Forelimb muscle (tissue), 1 donor: Measurements from ENCODE around the gene TRIM54. TPM values are rescaled to one million over a fixed set of nuclear protein-coding genes. Genes with fewer than 3 reads are reported as not detected.
"Not testable (repeated sequence)": the region's sequence is repeated elsewhere in the genome, so short reads cannot be mapped to it uniquely, and the experiment has no call there.

Experiments used
- DNase-seq: peaks from one replicate; pipeline ENCODE4 v3.0.0-alpha.2; 2013; ENCODE audit warnings: low read depth
- polyA plus RNA-seq: library from polyadenylated mRNA; unstranded; fragments of 120-200 nt; gene quantifications from one replicate; pipeline ENCODE4 v1.2.1, GENCODE V29; 2013; ENCODE audit not compliant: insufficient read length

TRIM54 gene
- polyA plus RNA-seq, 1 donor, result 105 TPM

DNA sequence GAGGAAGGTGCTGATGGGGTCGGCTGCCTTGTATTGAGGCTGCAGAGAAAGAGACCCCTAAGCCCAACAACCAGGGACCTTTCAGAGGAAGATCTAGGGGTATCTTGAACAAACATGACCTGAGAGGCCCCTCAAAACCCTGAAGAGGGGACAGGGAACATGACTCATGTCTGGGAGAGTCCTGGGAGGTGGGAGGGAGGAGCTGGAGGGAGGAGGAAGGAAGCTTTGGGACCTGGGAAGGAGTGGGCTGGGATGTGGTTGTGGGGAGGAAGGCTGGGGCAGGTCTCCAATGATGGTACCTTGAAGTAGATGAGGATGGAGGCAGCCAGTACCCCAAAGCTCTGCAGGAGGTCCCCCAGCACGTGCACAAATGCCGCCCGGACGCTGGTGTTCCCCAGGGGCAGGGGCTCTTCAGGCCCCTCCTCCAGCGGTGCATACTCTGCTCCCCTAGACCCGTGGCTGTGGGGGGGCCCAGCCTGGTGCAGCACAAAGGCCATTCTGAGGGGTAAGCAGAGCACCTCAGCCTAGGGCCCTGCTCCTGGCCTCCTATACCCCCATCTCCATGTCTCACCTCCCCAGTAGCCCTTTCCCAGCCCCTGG is 25.3 kb upstream of the TRIM54 start:
- DNase-seq, result no peak

DNA sequence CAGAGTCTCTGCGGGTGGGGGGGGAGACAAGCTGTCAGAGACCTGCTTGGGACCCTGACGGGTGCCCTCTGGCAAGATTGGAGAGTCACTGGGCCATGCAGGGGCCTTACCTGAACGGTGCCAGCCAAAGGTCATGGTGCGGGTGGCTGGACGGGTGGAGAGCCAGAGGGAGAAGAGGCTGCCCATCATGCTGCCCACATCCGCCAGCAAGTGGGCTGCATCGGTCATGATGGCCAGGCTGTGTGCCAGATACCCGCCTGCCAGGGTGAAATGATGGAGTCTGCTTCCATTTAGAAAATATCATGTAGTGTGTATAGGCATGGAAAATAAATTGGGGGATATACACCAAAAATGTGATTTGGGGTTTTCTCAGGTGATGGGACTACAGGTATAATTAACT is 24.2 kb upstream of the TRIM54 start:
- no peak for DNase-seq

DNA sequence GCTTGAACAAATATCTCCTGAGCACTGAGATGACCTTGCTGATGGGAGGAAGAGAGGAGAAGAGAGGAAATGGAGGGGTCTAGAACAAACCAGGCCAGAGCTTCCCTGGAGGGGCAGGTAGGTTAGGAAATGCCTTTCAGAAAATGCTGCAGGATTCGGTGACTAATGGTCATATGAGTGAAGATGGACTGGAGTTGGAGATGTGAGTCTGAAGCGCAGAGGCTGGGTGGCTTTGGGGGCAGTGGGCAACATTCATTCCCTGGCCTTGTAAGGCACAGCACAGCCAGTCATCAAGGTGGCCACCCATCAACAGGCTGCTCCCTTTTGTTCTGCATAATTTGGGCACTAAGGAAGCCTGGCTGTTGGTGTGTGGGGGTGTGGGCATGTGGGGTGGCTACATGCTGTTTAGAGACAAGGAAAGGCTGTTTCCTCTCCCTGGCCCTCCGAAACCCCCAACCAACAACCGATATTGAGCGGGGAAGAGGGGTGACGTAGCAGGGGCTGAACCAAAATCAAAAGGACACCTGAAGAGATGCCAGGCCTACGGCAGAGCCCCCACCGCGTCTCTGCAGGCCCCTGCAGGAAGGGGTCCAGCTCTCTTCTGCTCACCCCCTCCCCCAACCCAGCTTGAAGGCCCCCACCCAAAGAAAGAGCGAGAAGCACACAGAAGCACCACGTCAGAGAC is 20.8 kb upstream of the TRIM54 start:
- no peak for DNase-seq

DNA sequence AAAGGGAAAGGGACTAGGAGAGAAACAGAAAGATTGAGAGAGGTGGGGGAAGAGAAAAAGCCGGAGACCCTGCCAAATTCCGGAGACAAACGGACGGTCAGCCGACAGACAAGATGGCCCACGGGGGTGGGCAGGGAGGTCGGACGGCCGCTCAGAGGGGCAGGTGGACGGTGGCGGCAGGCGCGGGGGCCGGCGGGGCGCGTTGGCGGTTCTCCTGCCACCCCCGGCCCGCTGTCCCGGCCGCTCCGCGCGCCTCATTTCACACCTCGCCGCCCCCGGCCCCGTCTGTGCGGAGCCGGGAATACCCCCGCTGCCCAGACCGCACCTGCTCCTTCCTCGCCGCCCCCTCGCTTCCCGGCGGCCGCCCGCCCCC is 20.3 kb upstream of the TRIM54 start:
- DNase-seq, result no peak

DNA sequence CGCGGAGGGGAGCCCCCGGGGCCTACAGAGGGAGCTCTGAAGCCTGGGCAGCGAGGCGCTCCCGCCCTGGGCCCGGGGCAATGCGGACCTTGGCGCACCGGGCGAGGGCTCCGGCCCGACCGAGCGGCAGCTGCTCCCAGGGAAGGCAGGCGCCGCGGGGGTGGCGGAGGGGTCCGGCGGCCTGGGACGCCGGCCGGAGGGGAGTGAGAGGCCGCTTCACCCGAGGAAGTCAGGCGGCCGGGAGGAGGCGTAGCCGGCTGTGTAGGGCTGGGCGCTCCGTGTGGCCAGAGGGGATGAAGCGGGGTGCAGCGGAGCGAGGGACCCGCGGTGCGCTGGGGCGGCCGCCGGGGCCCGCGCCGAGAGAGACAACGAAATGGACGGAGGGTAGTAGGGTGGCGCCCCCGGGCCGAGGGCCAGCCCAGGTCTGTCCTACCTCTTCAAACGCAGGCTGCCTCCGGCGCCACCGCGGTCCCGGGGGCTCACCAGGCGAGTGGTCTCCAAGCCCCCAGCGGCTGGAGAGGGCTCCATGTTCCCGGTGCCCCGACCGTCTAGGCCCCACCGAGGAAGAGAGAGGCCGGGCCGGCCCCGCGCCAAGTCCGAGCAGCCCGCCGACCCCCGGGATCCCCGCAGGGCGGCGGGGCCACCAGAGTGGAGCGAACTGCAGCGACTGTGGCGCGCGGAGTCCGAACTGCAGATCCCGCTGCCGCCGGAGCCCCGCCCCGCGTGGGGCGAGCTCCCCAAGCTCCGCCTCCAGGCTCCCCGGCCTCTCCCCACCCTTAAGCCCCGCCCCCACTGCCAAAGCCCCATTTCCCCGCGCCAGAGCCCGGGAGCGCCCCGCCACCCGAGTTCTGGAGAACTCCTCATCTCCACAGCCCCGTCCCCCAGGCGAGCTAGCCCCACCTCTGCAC is 19.6 kb upstream of the TRIM54 start, which contains the start of gene SLC30A3:
TSS of gene SLC30A3 (minus strand) at position 669 of the 908 bp plus-strand sequence. CDS start at position 528, 141 bp downstream.
- DNase-seq, result no peak

DNA sequence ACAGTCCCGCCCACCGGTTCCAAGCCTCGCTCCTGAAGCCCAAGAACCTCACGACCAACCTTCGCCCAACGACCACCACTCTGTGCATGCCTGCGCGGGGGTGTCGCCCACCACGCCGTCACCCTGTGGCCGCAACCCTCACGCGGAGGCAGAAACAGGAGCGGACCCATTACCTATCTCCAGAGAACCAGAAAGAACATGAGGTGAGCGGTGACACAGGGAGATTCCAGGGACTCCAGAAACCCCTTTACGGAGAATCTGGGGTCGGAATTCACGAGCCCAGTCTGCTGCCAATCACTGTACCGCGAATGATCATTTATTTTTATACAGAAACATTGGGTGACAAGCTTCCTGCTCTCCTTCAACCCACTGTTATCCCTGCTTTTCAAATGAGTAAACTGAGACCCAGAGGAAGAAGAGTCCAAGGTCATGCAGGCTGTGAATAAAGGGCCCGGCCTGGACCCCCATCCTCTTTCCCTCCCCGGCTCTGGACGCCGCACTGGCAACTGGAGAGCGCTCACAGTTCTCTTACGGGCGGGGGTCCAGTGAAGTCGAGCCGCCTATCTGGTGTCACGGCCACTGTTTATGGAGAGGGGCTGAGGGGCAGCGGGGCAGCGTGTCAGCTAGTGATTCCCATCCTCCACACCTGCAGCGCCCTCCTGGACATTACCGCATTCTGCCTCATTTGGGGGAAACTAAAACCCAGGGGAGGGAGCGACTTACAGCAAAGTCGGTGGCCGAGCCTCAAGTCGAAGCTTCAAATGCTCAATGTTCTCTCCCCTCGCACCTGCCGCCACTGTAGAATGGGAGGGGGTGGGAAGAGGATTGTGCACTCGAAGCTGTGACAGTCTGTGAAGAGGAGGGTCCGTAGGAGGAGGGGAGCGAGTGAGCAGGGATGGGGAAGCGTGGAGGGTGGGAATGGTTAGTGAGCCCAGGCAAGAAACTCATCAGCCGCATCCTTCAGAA is 18.7 kb upstream of the TRIM54 start:
- DNase-seq, result no peak

- no peak for DNase-seq
Measured at GRCh38 chr2:27264253-27264752, 17.9 kb upstream of the TRIM54 start.

DNA sequence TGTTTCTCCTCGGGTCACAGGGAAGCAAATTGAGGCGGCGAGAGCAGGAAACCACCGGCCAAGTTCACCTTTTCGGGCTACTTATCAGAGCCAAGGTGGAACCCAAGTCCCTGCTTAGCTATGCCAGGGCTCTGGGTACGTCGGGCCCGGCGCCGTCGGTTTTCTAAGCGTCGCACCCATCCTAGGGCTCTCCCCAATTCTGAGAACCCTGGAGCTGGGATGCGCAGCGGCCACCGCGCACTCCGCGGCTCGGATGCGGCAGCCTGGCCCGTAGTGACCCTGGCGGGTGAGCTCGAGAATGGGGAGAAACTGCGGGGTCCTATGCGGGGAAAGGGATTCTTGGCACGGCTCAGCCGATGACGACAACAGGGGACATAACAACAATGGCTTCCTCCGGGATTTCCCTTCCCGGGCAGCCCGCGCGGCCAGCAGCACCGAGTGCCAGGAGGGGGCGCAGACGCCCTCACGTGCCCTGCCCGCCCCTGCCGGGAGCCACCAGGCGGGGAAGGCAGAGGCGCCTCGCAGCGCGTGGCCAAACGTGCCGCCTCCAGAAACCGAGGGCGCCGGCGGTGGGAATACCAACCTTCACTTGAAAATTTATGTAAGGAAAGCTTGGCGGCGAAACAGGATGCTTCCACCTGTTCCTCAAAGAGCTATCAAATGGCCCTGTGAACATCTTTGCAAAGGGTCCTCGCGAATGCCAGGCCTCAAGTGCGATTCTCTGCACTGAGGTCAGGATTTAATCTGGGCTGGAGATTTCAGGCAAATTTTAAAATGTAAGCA is 17.3 kb upstream of the TRIM54 start:
- no peak for DNase-seq

DNA sequence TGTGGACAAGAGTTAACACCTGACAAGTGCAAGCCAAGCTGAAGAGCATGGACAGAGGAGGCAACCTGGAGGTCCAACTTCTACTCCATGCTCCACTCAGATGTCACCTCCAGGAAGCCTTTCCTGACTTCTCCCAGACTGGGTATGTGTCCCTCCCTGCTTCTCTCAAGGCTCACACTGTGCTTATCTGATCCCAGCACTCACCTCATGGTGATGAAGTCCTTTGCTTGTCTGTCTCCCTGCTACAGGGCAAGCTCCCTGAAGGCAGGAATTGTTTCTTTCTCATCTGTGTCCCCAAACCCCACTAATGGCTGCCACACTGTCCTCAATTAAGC is 16.7 kb upstream of the TRIM54 start:
- no peak for DNase-seq

DNA sequence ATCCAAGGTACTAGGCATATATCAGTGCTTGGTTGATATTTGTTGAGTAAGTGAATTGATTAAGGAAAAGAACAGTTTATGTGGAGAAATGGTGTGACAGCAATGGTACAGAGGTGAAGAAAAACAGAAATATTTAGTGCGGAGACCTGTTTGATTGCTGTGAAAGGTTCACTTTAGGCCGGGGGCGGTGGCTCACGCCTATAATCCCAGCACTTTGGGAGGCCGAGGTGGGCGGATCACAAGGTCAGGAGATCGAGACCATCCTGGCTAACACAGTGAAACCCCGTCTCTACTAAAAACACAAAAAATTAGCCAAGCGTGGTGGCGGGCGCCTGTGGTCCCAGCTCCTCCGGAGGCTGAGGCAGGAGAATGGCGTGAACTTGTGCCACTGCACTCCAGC is 13.9 kb upstream of the TRIM54 start:
- not testable (repeated sequence) for DNase-seq

- no peak for DNase-seq
Measured at GRCh38 chr2:27270131-27270530, 12.1 kb upstream of the TRIM54 start.

DNA sequence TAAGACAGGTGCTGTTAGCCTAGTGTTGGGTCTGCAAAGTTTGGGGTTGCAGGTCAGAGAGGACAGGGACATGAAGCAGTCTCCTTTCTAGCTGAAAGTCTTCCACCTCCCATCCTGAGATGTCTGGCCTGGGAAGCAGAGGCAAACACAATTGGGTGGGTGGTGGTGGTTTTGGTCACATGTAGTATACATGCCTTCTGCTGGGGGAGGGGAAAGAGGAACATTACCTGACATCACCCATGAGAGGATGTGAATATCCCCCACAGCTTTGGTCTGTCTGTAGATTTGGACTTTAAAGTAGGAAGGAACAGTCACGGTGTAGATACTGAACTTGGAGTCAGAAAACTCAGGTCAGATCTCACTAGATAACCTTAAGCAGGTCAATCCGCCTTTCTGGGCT is 11.6 kb upstream of the TRIM54 start:
- DNase-seq, result no peak

DNA sequence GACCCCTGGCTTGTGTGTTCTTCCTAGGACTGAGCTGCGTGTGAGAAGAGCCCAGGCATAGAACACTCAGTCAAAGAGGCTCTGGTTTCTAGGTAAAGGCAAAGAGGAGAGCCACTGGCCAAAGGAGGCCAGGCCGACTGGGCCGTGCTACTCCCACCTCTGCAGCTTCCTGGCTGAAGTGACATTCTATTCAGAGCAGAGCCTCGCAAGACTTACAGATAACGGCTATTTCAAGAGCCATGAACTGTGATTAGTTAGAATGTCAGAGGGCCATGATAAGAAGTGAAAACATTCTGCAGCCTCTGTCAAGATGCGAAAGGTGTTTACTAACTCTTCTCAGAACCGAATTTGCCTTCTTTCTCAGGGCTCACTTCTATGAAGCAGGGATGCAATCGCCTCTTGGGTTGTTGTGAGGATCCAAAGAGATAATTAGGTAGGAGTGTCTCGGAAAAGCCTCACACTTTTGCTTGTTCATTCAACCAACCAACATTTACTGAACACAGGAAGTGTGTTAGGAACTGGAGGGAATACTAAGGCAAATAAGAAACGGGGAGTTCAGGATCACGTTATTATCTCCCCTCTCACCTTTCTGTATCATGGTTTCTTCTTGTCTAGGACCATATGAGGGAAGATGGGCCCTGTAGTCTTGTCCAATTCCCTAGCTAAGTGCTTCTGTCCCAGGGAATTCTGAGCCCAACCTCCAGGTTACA is 10.4 kb upstream of the TRIM54 start:
- DNase-seq, result no peak

DNA sequence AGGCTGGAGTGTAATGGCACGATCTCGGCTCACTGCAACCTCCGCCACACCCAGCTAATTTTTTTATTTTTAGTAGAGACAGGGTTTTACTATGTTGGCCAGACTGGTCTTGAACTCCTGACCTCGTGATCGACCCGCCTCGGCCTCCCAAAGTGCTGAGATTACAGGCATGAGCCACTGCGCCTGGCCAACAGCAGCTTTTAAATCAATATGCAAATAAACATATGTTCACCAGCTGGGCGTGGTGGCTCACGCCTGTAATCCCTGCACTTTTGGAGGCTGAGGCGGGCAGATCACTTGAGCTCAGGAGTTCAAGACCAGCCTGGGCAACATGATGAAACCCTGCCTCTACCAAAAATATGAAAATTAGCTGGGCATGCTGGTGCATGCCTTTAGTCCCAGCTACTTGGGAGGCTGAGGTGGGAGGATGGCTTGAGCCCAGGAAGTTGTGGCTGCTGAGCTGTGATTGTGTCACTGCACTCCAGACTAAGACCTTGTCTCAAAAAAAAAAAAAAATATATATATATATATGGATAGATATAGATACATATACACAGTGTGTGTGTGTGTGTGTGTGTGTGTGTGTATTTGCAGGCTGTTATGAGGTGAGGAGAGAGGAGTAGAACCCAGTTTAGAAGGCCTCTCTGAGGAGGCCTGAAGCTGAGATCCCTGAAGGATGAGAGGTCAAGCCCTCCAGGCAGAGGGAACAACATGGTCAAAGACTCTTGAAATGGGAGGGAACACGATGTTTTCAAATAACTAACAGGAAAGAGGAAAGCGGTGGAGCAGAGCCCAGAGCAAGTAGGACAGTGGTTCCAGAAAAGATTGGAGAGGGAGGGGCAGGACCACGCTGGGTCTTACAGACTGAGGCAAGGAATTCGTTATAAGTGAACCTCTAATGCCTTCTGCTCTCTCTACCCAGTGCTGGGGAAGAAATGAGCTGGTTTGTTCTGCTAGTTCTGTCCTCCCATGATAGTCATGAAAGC is 9.4 kb upstream of the TRIM54 start:
- not testable (repeated sequence) for DNase-seq

- DNase-seq, result no peak
Measured at GRCh38 chr2:27275211-27276150, 6.7 kb upstream of the TRIM54 start, which contains the start of gene DNAJC5G. Gene DNAJC5G (plus strand): TSS chr2:27275433. CDS start chr2:27276729, 1,296 bp downstream.

DNA sequence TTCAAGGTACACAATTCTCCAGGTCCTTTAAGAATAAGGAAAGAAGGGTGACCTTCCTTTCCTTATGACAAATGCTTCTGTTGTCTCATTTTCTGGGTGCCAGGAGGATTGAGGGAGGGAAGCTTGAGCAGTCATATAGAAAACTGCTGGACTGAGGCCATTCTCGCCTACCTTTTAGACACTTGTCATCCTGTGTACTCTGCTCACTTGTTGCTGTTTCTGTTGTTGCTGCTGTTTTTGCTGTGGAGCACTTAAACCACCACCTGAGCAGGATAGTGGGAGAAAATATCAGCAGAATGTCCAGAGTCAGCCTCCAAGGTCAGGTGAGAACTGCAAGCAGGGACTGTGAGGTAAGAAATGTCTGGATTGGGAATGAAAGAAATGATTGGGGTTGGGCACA is 4.2 kb upstream of the TRIM54 start:
- no peak for DNase-seq

GRCh38 chr2:27280826-27281225 is 1.4 kb upstream of the TRIM54 start:
- no peak for DNase-seq
